Endothelial cell of umbilical vein (primary cell): ENCODE data around the gene RCOR2.

Experiments used
- EZH2 ChIP-seq: IDR thresholded peaks from 2 replicates; pipeline ENCODE4 v1.6.1; 2012; ENCODE audit warnings: borderline replicate concordance, low read depth, mild to moderate bottlenecking, moderate library complexity, low read length, inconsistent platforms; ENCODE audit not compliant: severe bottlenecking
- JUN ChIP-seq: IDR thresholded peaks from 2 replicates; pipeline ENCODE4 v1.6.1; 2011; ENCODE audit warnings: borderline replicate concordance, low read depth; ENCODE audit not compliant: insufficient read length, insufficient read depth
- POLR2A ChIP-seq: IDR thresholded peaks from 2 replicates; pipeline ENCODE4 v1.6.1; 2012; ENCODE audit warnings: low read depth, mild to moderate bottlenecking, control low read depth, low read length
- POLR2AphosphoS5 ChIP-seq: IDR thresholded peaks from 2 replicates; pipeline ENCODE4 v1.6.1; 2012; ENCODE audit warnings: low read depth, mild to moderate bottlenecking, control low read depth, low read length, moderate library complexity; ENCODE audit not compliant: insufficient read depth
- TF ChIP-seq, protein P1 (sequence below), 2 donors: IDR thresholded peaks; 1 replicate in 1 of 2; 2 replicates in 1 of 2; pipeline ENCODE4 v1.5.1; 2011; ENCODE audit warnings: low read length in 2 of 2, mild to moderate bottlenecking in 2 of 2, moderate library complexity in 2 of 2, control low read depth in 1 of 2, inconsistent platforms in 1 of 2, low read depth in 1 of 2; ENCODE audit not compliant: insufficient read depth in 1 of 2; ENCODE audit errors: extremely low read depth in 1 of 2
- TF ChIP-seq, protein P2 (sequence below): IDR thresholded peaks from 2 replicates; pipeline ENCODE4 v1.6.1; 2011; ENCODE audit not compliant: insufficient read depth, insufficient read length

DNA sequence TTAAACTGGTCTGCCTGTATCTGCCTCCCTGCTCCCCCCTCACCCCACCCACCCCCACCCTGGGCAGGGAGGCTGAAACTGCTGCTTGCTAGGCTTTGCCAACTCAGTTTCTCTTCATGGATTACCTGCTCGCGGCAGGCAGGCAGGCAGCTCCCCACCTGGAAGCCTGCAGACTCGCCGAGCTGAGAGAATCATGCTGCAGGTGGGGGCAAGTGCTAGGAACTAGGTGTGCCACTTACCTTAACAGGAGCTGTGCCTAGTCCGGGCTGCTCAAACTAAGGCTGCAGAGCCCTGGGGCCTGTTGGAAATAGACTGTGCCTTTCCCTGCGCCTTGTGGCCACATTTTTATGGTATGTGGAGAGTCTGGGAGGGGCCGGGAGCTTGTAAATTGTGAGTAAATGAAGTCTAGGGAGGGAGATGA is 47.8 kb downstream of the RCOR2 start:
- TF ChIP-seq, protein P1, sequence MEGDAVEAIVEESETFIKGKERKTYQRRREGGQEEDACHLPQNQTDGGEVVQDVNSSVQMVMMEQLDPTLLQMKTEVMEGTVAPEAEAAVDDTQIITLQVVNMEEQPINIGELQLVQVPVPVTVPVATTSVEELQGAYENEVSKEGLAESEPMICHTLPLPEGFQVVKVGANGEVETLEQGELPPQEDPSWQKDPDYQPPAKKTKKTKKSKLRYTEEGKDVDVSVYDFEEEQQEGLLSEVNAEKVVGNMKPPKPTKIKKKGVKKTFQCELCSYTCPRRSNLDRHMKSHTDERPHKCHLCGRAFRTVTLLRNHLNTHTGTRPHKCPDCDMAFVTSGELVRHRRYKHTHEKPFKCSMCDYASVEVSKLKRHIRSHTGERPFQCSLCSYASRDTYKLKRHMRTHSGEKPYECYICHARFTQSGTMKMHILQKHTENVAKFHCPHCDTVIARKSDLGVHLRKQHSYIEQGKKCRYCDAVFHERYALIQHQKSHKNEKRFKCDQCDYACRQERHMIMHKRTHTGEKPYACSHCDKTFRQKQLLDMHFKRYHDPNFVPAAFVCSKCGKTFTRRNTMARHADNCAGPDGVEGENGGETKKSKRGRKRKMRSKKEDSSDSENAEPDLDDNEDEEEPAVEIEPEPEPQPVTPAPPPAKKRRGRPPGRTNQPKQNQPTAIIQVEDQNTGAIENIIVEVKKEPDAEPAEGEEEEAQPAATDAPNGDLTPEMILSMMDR (IDR thresholded peaks at IDR 0.05; ENCODE audit: extremely low read depth in 1 of 2, insufficient read depth in 1 of 2, low read depth in 1 of 2, low read length in 2 of 2) = no peak
- no peak for TF ChIP-seq EZH2
- TF ChIP-seq POLR2A = no peak
- TF ChIP-seq POLR2AphosphoS5 = no peak
- TF ChIP-seq JUN = no peak
- TF ChIP-seq, protein P2, sequence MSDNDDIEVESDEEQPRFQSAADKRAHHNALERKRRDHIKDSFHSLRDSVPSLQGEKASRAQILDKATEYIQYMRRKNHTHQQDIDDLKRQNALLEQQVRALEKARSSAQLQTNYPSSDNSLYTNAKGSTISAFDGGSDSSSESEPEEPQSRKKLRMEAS = no peak
